ENCODE results near the gene IFT172. TPM values are rescaled to one million over a fixed set of nuclear protein-coding genes. Genes with fewer than 3 reads are reported as not detected.
"Not testable (repeated sequence)": the region's sequence is repeated elsewhere in the genome, so short reads cannot be mapped to it uniquely, and the experiment has no call there.

The IFT172 gene
- total RNA-seq = 10 to 100 TPM; 12.0 to 13.8 TPM
- polyA plus RNA-seq = 5.3 TPM

DNA sequence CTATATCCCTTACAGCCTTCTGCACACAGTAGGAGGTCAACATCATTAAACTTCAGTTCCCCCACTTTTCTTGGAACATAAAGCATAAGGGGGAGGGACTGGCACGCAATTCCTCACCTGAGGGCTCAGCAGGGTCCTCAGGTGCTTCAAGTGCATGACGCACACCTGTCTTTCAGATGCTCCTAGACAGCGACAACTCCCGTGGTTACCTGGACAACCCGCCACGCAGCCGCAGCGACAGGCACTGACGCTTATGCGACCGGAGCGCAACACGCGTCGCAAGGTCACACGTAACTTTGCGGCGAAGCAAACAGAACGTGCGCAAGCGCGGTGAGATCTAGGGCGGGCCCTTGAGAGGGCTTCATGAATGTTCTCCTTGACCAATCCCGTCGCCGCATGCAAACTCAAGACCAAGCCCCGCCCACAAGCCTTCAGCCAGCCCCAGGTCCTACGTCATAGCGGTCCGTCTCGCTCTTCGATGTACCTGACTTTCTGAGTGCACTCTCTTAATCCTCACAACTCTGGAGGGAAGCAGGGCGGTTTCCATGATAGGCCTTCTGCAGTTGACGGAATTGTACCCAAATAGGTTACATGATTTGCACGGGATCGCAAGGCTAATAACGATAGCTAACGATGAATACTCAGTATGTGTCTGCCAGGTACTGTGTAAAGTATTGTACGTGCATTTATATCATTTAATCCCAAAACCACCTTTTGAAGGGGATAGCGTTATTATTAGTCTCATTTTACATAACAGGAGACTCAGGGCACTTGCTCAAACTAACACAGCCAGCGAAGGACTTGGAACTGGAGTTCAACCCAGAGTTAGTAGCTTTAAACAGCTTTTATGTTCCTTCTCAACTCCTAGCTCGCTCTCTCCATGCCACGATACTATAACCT is at the start of gene IFT172:
TSS of gene IFT172 (minus strand) at position 246 of the 900 bp plus-strand sequence. CDS start at position 156, 90 bp downstream.
- peaks cover 9% of the 10 kb centered on the region for H3K27me3 ChIP-seq (ENCODE audit: insufficient read depth, low read length, poor library complexity, severe bottlenecking)
- Mint-ChIP-seq H3K4me3 (peak within 1 kb of the TSS; percentile 72 to 92 (median 88)), H3K4me1 (peaks cover 13 to 32% (median 15%) of the 10 kb centered on the region in 3 donors), H3K9me3 (no peaks in the 10 kb centered on the region), H3K27me3 (peaks cover 14 to 17% of the 10 kb centered on the region in 2 donors), H3K36me3 (peaks cover 0 to 8% (median 3%) of the 10 kb centered on the region in 3 donors), H3K27ac (peak within 1 kb of the TSS; percentile 92 to 100 (median 99))
- H3K27ac ChIP-seq (ENCODE audit: low read depth, low read length) = peak within 1 kb of the TSS; percentile 92
- peak; percentile 99 to 100 (median 99) for DNase-seq
- CTCF ChIA-PET = no interaction called here
- H3K9me3 ChIP-seq (ENCODE audit: low read length) = no peaks in the 10 kb centered on the region
- POLR2A ChIA-PET = interaction anchor here (1.2 kb wide), 1 partner anchor 62 kb away, joined by 3 read pairs; the partner anchor contains the start of gene NRBP1
- H3K4me1 ChIP-seq (ENCODE audit: insufficient read depth, low read length) = peaks cover 14% of the 10 kb centered on the region
- no peaks in the 10 kb centered on the region for H3K36me3 ChIP-seq (ENCODE audit: insufficient read depth, low read length)
- peak within 1 kb of the TSS; percentile 79 for H3K4me3 ChIP-seq (ENCODE audit: low read length)

DNA sequence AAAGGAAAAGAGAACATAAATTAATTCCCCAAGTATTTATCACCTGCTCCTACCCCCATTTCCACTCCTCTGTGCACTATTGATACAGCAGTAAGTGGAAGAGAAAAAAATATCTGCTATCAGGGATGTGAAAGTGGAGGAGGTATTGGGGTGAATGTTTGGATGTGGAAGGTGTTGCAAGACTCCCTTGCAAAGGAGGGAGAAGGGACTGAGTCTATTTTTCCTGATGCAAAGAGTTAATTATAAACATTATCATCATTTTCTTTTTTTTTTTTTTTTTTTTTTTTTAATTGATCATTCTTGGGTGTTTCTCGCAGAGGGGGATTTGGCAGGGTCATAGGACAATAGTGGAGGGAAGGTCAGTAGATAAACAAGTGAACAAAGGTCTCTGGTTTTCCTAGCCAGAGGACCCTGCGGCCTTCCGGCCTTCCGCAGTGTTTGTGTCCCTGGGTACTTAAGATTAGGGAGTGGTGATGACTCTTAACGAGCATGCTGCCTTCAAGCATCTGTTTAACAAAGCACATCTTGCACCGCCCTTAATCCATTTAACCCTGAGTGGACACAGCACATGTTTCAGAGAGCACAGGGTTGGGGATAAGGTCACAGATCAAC is 49.4 kb upstream of the IFT172 start:
- CTCF ChIA-PET; H3K27me3 ChIP-seq (ENCODE audit: insufficient read depth, low read length, poor library complexity, severe bottlenecking); H3K27ac ChIP-seq (ENCODE audit: low read depth, low read length); H3K4me3 Mint-ChIP-seq; H3K9me3 Mint-ChIP-seq; H3K36me3 Mint-ChIP-seq; H3K9me3 ChIP-seq (ENCODE audit: low read length); H3K36me3 ChIP-seq (ENCODE audit: insufficient read depth, low read length); H3K4me1 ChIP-seq (ENCODE audit: insufficient read depth, low read length); H3K4me1 Mint-ChIP-seq; DNase-seq; H3K4me3 ChIP-seq (ENCODE audit: low read length); POLR2A ChIA-PET: not testable (repeated sequence)
- Mint-ChIP-seq H3K27me3 (peaks cover 3 to 19% of the 10 kb centered on the region in 2 donors), H3K27ac (peak overlapping the region in 1 of 8 donors; percentile 66)

- Mint-ChIP-seq H3K9me3 (no peaks in the 10 kb centered on the region), H3K4me3 (no peak overlapping the region), H3K27ac (peak overlapping the region in 1 of 8 donors; percentile 23), H3K36me3 (no peaks in the 10 kb centered on the region), H3K4me1 (no peaks in the 10 kb centered on the region), H3K27me3 (peaks cover 7 to 21% of the 10 kb centered on the region in 2 donors)
- CTCF ChIA-PET = no interaction called here
- Histone ChIP-seq H3K4me3 (ENCODE audit: low read length) (no peak overlapping the region), H3K9me3 (ENCODE audit: low read length) (no peaks in the 10 kb centered on the region), H3K4me1 (ENCODE audit: insufficient read depth, low read length) (no peaks in the 10 kb centered on the region), H3K27ac (ENCODE audit: low read depth, low read length) (no peak overlapping the region), H3K36me3 (ENCODE audit: insufficient read depth, low read length) (no peaks in the 10 kb centered on the region), H3K27me3 (ENCODE audit: insufficient read depth, low read length, poor library complexity, severe bottlenecking) (no peaks in the 10 kb centered on the region)
- POLR2A ChIA-PET = no interaction called here
- no peak for DNase-seq
Observed at GRCh38 chr2:27537287-27537686, 47.7 kb upstream of the IFT172 start.

DNA sequence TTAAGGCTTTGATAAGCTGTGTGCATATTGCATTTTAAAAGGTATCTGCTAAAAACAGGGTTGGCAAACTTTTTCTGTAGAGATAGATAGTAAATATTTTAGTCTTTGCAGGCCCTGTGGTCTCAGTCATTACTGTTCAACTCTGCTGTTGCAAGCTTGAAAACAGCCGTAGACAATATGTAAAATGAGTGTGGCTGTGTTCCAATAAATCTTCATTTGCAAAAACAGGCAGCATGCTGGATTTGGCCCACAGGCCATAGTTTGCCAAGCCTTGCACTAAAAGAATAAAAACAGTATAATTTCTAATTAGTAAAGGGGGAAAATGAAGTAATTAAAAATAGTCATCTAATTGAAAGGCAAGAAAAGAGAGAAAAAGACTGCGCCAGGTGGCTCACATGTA is 42.4 kb upstream of the IFT172 start:
- no peaks in the 10 kb centered on the region for H3K9me3 ChIP-seq (ENCODE audit: low read length)
- no peak for DNase-seq
- ChIA-PET CTCF (no interaction called here), POLR2A (no interaction called here)
- H3K27me3 Mint-ChIP-seq = peaks cover 17 to 27% of the 10 kb centered on the region in 2 donors
- peak overlapping the region in 1 of 8 donors; percentile 15 for H3K27ac Mint-ChIP-seq
- H3K36me3 ChIP-seq (ENCODE audit: insufficient read depth, low read length) = no peaks in the 10 kb centered on the region
- no peaks in the 10 kb centered on the region for H3K27me3 ChIP-seq (ENCODE audit: insufficient read depth, low read length, poor library complexity, severe bottlenecking)
- H3K4me1 ChIP-seq (ENCODE audit: insufficient read depth, low read length) = no peaks in the 10 kb centered on the region
- no peaks in the 10 kb centered on the region for H3K36me3 Mint-ChIP-seq
- no peaks in the 10 kb centered on the region for H3K4me1 Mint-ChIP-seq
- H3K4me3 Mint-ChIP-seq = no peak overlapping the region
- H3K9me3 Mint-ChIP-seq = no peaks in the 10 kb centered on the region
- H3K27ac ChIP-seq (ENCODE audit: low read depth, low read length) = no peak overlapping the region
- no peak overlapping the region for H3K4me3 ChIP-seq (ENCODE audit: low read length)

DNA sequence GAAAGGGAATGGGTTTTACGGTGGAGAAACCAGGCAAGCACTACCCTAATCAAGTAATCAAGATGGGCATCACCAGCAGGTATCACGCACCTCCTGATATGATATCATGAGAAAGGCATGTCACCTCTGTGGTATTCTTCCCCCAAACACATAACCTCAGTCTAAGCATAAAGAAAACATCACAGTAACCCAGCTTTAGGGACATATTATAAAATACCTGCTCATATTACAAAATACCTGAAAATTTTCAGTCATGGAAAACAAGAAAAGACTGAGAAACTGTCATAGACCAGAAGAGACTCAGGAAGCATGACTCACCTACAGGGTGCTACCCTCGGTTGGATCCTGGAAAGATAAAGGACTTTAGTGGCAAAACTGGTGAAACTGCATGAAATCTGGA is 37.6 kb upstream of the IFT172 start:
- no peak overlapping the region for H3K27ac Mint-ChIP-seq
- no peaks in the 10 kb centered on the region for H3K9me3 ChIP-seq (ENCODE audit: low read length)
- H3K36me3 ChIP-seq (ENCODE audit: insufficient read depth, low read length) = no peaks in the 10 kb centered on the region
- H3K27me3 Mint-ChIP-seq = peaks cover 31 to 40% of the 10 kb centered on the region in 2 donors
- ChIA-PET CTCF (no interaction called here), POLR2A (no interaction called here)
- peaks cover 0 to 7% (median 0%) of the 10 kb centered on the region in 3 donors for H3K36me3 Mint-ChIP-seq
- no peak overlapping the region for H3K27ac ChIP-seq (ENCODE audit: low read depth, low read length)
- no peaks in the 10 kb centered on the region for H3K9me3 Mint-ChIP-seq
- no peak overlapping the region for H3K4me3 ChIP-seq (ENCODE audit: low read length)
- H3K4me1 ChIP-seq (ENCODE audit: insufficient read depth, low read length) = no peaks in the 10 kb centered on the region
- H3K4me1 Mint-ChIP-seq = no peaks in the 10 kb centered on the region
- H3K4me3 Mint-ChIP-seq = no peak overlapping the region
- no peaks in the 10 kb centered on the region for H3K27me3 ChIP-seq (ENCODE audit: insufficient read depth, low read length, poor library complexity, severe bottlenecking)
- no peak for DNase-seq

- Mint-ChIP-seq H3K27me3 (peaks cover 27 to 48% of the 10 kb centered on the region in 2 donors), H3K4me1 (no peaks in the 10 kb centered on the region), H3K4me3 (no peak overlapping the region), H3K9me3 (no peaks in the 10 kb centered on the region), H3K27ac (peak overlapping the region in 1 of 8 donors; percentile 17), H3K36me3 (peaks cover 0 to 7% (median 0%) of the 10 kb centered on the region in 3 donors)
- Histone ChIP-seq H3K36me3 (ENCODE audit: insufficient read depth, low read length) (no peaks in the 10 kb centered on the region), H3K4me1 (ENCODE audit: insufficient read depth, low read length) (no peaks in the 10 kb centered on the region), H3K9me3 (ENCODE audit: low read length) (no peaks in the 10 kb centered on the region), H3K4me3 (ENCODE audit: low read length) (no peak overlapping the region), H3K27ac (ENCODE audit: low read depth, low read length) (no peak overlapping the region), H3K27me3 (ENCODE audit: insufficient read depth, low read length, poor library complexity, severe bottlenecking) (peaks cover 3% of the 10 kb centered on the region)
- ChIA-PET CTCF (no interaction called here), POLR2A (no interaction called here)
- DNase-seq = no peak
Observed at GRCh38 chr2:27522400-27522945, 32.9 kb upstream of the IFT172 start.

DNA sequence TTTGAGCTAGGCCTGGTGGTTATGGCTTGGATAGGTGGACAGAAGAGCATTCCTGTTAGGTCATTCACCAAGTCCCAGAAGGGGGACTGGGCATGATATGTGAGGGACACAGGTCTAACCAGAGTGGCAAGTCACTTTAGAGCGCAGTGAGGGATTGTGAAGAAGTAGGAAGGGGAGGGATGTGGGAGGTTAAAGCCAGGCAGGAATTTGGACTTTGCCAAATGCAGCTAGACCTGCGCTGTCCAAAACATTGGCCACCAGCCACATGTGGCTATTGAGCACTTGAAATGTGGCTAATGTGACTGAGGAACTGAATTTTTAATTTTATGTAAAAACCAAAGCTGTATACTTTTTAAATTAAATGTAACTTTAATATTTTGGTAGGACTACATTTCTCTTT is 30.8 kb upstream of the IFT172 start:
- no peak overlapping the region for H3K27ac Mint-ChIP-seq
- H3K9me3 Mint-ChIP-seq = no peaks in the 10 kb centered on the region
- Histone ChIP-seq H3K4me3 (ENCODE audit: low read length) (no peak overlapping the region), H3K4me1 (ENCODE audit: insufficient read depth, low read length) (no peaks in the 10 kb centered on the region), H3K27me3 (ENCODE audit: insufficient read depth, low read length, poor library complexity, severe bottlenecking) (peaks cover 3% of the 10 kb centered on the region), H3K9me3 (ENCODE audit: low read length) (no peaks in the 10 kb centered on the region), H3K27ac (ENCODE audit: low read depth, low read length) (no peak overlapping the region), H3K36me3 (ENCODE audit: insufficient read depth, low read length) (no peaks in the 10 kb centered on the region)
- POLR2A ChIA-PET = no interaction called here
- DNase-seq = no peak
- peaks cover 0 to 7% (median 0%) of the 10 kb centered on the region in 3 donors for H3K36me3 Mint-ChIP-seq
- H3K4me3 Mint-ChIP-seq = no peak overlapping the region
- peaks cover 13 to 36% of the 10 kb centered on the region in 2 donors for H3K27me3 Mint-ChIP-seq
- no peaks in the 10 kb centered on the region for H3K4me1 Mint-ChIP-seq
- CTCF ChIA-PET = no interaction called here

- no peaks in the 10 kb centered on the region for H3K4me1 Mint-ChIP-seq
- no peak overlapping the region for H3K4me3 Mint-ChIP-seq
- Histone ChIP-seq H3K4me1 (ENCODE audit: insufficient read depth, low read length) (no peaks in the 10 kb centered on the region), H3K4me3 (ENCODE audit: low read length) (no peak overlapping the region), H3K9me3 (ENCODE audit: low read length) (no peaks in the 10 kb centered on the region), H3K27ac (ENCODE audit: low read depth, low read length) (no peak overlapping the region), H3K36me3 (ENCODE audit: insufficient read depth, low read length) (no peaks in the 10 kb centered on the region), H3K27me3 (ENCODE audit: insufficient read depth, low read length, poor library complexity, severe bottlenecking) (peaks cover 3% of the 10 kb centered on the region)
- H3K27me3 Mint-ChIP-seq = peaks cover 8 to 30% of the 10 kb centered on the region in 2 donors
- CTCF ChIA-PET = no interaction called here
- POLR2A ChIA-PET = no interaction called here
- no peaks in the 10 kb centered on the region for H3K36me3 Mint-ChIP-seq
- no peak for DNase-seq
- H3K27ac Mint-ChIP-seq = no peak overlapping the region
- no peaks in the 10 kb centered on the region for H3K9me3 Mint-ChIP-seq
Observed at GRCh38 chr2:27518782-27519113, 29.2 kb upstream of the IFT172 start.
